ENCODE data around the gene NSUN2.

Gene NSUN2

GRCh38 chr5:6591671-6592288 lies 41.1 kb downstream of the NSUN2 start:
- no peak for TF ChIP-seq CTCF (IDR thresholded peaks at IDR 0.05; ENCODE audit: low read depth, low read length)
- H3K4me3 ChIP-seq (ENCODE audit: low read depth, low read length), result no peak overlapping the region

- no peak for TF ChIP-seq CTCF (IDR thresholded peaks at IDR 0.05; ENCODE audit: low read depth, low read length)
- no peak overlapping the region for H3K4me3 ChIP-seq (ENCODE audit: low read depth, low read length)
Measured at GRCh38 chr5:6590581-6590980, 42.3 kb downstream of the NSUN2 start.

GRCh38 chr5:6587171-6587570 lies 45.7 kb downstream of the NSUN2 start:
- TF ChIP-seq CTCF (IDR thresholded peaks at IDR 0.05; ENCODE audit: low read depth, low read length), result no peak
- no peak overlapping the region for H3K4me3 ChIP-seq (ENCODE audit: low read depth, low read length)

GRCh38 chr5:6586647-6587042 lies 46.2 kb downstream of the NSUN2 start:
- TF ChIP-seq CTCF (IDR thresholded peaks at IDR 0.05; ENCODE audit: low read depth, low read length), result no peak
- H3K4me3 ChIP-seq (ENCODE audit: low read depth, low read length), result no peak overlapping the region

GRCh38 chr5:6585939-6586646 lies 46.8 kb downstream of the NSUN2 start:
- no peak for TF ChIP-seq CTCF (IDR thresholded peaks at IDR 0.05; ENCODE audit: low read depth, low read length)
- H3K4me3 ChIP-seq (ENCODE audit: low read depth, low read length), result no peak overlapping the region

- no peak overlapping the region for H3K4me3 ChIP-seq (ENCODE audit: low read depth, low read length)
- TF ChIP-seq CTCF (IDR thresholded peaks at IDR 0.05; ENCODE audit: low read depth, low read length), result no peak
Measured at GRCh38 chr5:6585168-6585567, 47.7 kb downstream of the NSUN2 start.

- no peak overlapping the region for H3K4me3 ChIP-seq (ENCODE audit: low read depth, low read length)
- no peak for TF ChIP-seq CTCF (IDR thresholded peaks at IDR 0.05; ENCODE audit: low read depth, low read length)
Measured at GRCh38 chr5:6584727-6585126, 48.1 kb downstream of the NSUN2 start.
